PC-9 (cell line): ENCODE measurements around the gene ALK. TPM values are rescaled to one million over a fixed set of nuclear protein-coding genes. Genes with fewer than 3 reads are reported as not detected.

Source experiments
- BruUV-seq: library from RNA; stranded (reverse); fragments of 400-500 nt; replicated peaks from 2 replicates; lab custom pipeline; 2021; lab: Mats Ljungman, UMichigan
- CTCF ChIA-PET: fragments of 300-600 bp; sonication (Branson Sonifier 250); formaldehyde crosslinking; loops from one replicate; lab custom pipeline; 2022; ENCODE audit warnings: antibody characterized with exemption; lab: Charles Lee
- POLR2A ChIA-PET: fragments of 300-600 bp; sonication (Branson Sonifier 250); formaldehyde crosslinking; loops from one replicate; lab custom pipeline; 2022; ENCODE audit warnings: antibody characterized with exemption; ENCODE audit not compliant: unreplicated experiment; lab: Charles Lee
- DNase-seq, 2 experiments: peaks; one replicate each; pipeline versions ENCODE4 v3.0.0 to v3.0.0-alpha.2; 2015 to 2022; ENCODE audit warnings: mixed read lengths in 1 of 2
- H2AFZ ChIP-seq: fragments of 200-600 bp; sonication (generic); 2 replicates; pipeline ENCODE4 v1.8.1; 2017; ENCODE audit warnings: antibody characterized with exemption
- H3F3A ChIP-seq: fragments of 200-600 bp; sonication (generic); 2 replicates; pipeline ENCODE4 v1.8.1; 2017; ENCODE audit warnings: antibody characterized with exemption, mild to moderate bottlenecking, low read depth; ENCODE audit not compliant: insufficient read depth
- H3K27ac ChIP-seq: fragments of 200-600 bp; sonication (generic); 2 replicates; pipeline ENCODE4 v1.6.1; 2016; ENCODE audit warnings: mixed run types
- H3K27me3 ChIP-seq: fragments of 200-600 bp; sonication (generic); 2 replicates; pipeline ENCODE4 v1.6.1; 2016; ENCODE audit warnings: low read depth, mixed run types; ENCODE audit not compliant: insufficient read depth
- H3K36me3 ChIP-seq: fragments of 200-600 bp; sonication (generic); 2 replicates; pipeline ENCODE4 v1.6.1; 2016; ENCODE audit warnings: low read depth, mixed run types
- H3K4me1 ChIP-seq: fragments of 200-600 bp; sonication (generic); replicated peaks from 2 replicates; pipeline ENCODE4 v1.6.1; 2016; ENCODE audit warnings: mixed run types; ENCODE audit not compliant: insufficient read depth
- H3K4me2 ChIP-seq: fragments of 200-600 bp; sonication (generic); 2 replicates; pipeline ENCODE4 v1.6.1; 2017; ENCODE audit warnings: mixed run types
- H3K4me3 ChIP-seq: fragments of 200-600 bp; sonication (generic); 2 replicates; pipeline ENCODE4 v1.6.1; 2016; ENCODE audit warnings: mixed run types
- H3K79me2 ChIP-seq: fragments of 200-600 bp; sonication (generic); 2 replicates; pipeline ENCODE4 v1.6.1; 2017; ENCODE audit warnings: low read depth, mixed run types
- H3K9me2 ChIP-seq: fragments of 200-600 bp; sonication (generic); 2 replicates; pipeline ENCODE4 v1.8.1; 2017; ENCODE audit warnings: mild to moderate bottlenecking; ENCODE audit not compliant: insufficient read depth
- H3K9me3 ChIP-seq: fragments of 200-600 bp; sonication (generic); 2 replicates; pipeline ENCODE4 v1.8.1; 2016; ENCODE audit warnings: low read depth; ENCODE audit not compliant: insufficient read depth
- H4K20me1 ChIP-seq: fragments of 200-600 bp; sonication (generic); 2 replicates; pipeline ENCODE4 v1.8.1; 2017; ENCODE audit not compliant: insufficient read depth
- EZH2 ChIP-seq: fragments of 200-600 bp; sonication (generic); IDR thresholded peaks from 2 replicates; pipeline ENCODE4 v1.8.0; 2017; ENCODE audit warnings: antibody characterized with exemption, low read depth
- intact Hi-C: fragments of 100-400 bp; cut with micrococcal nuclease; formaldehyde crosslinking; loops from one replicate; pipeline ENCODE4 v1.10.0; 2022; ENCODE audit not compliant: unreplicated experiment
- total RNA-seq: library from RNA; stranded (reverse); gene quantifications from 2 replicates; pipeline ENCODE4 v1.2.3, GENCODE V29; 2021
- TF ChIP-seq, protein P1 (sequence below): fragments of 200-600 bp; sonication (generic); conservative IDR thresholded peaks from 2 replicates; pipeline ENCODE4 v1.6.1; 2017; ENCODE audit warnings: mixed run types, antibody characterized with exemption, mild to moderate bottlenecking, moderate library complexity

ALK gene
- total RNA-seq, 1 experiment from 2014 or later, result not detected

DNA sequence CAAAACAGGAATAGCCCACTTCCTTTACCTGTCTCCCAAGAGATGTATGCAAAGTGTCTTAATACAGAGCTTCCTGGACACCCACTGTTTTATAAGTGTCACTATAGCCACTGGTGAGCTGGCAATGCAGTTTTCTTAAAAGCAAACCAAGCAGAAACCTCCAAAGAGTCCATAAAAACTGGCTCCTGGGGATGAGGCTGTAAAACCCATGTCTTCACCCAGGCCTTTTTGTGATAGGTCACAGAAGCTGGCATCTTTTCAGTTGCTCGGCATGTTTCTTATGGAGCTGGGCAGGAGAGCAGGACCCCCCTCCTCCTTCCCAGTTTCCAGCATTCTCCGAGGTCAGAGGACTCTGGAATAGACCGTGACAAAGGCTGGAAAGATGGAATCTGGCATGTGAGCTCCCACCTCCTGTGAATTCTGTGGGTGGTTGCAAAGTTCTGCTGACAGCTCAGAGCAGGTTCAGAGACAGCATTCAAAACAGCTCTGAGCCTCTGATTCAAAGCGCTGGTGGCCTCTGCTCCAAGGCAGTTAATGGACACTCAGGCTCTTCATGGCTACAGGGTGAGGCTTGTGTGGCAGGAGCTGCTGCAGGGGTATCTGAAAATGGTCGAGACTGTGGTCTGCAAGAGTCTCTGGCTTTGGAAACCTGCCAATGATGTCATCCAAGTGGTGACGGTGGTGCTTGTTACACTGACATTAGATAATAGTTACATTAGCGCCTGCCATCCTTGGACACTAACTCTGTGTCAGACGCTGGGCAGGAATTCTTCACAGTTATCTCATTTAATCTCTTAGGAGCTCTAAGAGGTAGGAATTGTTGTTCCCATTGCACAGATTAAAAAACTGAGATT, 522.8 kb downstream of the ALK start:
- no TSS peak for BruUV-seq
- intact Hi-C loops, result no loop called here
- ChIA-PET POLR2A (no interaction called here), CTCF (no interaction called here)
- Histone ChIP-seq H3K27me3 (peaks cover 69% of the 10 kb centered on the region), H3K9me2 (no peaks in the 10 kb centered on the region), H2AFZ (no peak overlapping the region), H3K4me2 (no peak overlapping the region), H3K36me3 (no peaks in the 10 kb centered on the region), H3F3A (no peaks in the 10 kb centered on the region), H3K4me3 (no peak overlapping the region), H3K9me3 (no peaks in the 10 kb centered on the region), H3K79me2 (no peaks in the 10 kb centered on the region), H4K20me1 (no peaks in the 10 kb centered on the region), H3K27ac (no peak overlapping the region), H3K4me1 (no peaks in the 10 kb centered on the region)
- no peak for DNase-seq
- TF ChIP-seq, protein P1, sequence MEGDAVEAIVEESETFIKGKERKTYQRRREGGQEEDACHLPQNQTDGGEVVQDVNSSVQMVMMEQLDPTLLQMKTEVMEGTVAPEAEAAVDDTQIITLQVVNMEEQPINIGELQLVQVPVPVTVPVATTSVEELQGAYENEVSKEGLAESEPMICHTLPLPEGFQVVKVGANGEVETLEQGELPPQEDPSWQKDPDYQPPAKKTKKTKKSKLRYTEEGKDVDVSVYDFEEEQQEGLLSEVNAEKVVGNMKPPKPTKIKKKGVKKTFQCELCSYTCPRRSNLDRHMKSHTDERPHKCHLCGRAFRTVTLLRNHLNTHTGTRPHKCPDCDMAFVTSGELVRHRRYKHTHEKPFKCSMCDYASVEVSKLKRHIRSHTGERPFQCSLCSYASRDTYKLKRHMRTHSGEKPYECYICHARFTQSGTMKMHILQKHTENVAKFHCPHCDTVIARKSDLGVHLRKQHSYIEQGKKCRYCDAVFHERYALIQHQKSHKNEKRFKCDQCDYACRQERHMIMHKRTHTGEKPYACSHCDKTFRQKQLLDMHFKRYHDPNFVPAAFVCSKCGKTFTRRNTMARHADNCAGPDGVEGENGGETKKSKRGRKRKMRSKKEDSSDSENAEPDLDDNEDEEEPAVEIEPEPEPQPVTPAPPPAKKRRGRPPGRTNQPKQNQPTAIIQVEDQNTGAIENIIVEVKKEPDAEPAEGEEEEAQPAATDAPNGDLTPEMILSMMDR, result no peak
- TF ChIP-seq EZH2, result no peak

DNA sequence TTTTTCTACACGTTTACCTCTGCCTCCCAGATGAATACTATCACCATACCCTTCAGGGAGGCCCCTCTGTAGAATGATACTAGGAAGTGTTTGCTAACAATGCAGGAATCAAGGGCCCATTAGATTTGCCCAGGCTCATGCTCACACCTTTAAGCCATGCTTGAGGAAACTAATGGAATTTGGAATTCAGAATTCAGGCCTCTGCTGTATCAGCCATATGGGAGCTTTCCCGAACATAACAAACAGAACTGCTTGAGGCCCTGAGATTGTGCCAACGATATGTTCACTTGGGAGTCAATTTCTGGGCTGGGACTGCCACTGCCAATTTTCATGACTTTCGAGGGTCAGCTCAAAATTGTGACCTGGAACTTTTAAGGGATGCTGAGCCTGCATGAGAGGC, 523.7 kb downstream of the ALK start:
- H3K27me3 ChIP-seq, result peaks cover 61% of the 10 kb centered on the region
- no peak overlapping the region for H2AFZ ChIP-seq
- no peaks in the 10 kb centered on the region for H3K79me2 ChIP-seq
- no peaks in the 10 kb centered on the region for H3K9me2 ChIP-seq
- no peaks in the 10 kb centered on the region for H4K20me1 ChIP-seq
- ChIA-PET POLR2A (no interaction called here), CTCF (no interaction called here)
- H3F3A ChIP-seq, result no peaks in the 10 kb centered on the region
- H3K4me2 ChIP-seq, result no peak overlapping the region
- no peaks in the 10 kb centered on the region for H3K36me3 ChIP-seq
- no peak overlapping the region for H3K27ac ChIP-seq
- BruUV-seq, result no TSS peak
- no peak overlapping the region for H3K4me3 ChIP-seq
- no peak for TF ChIP-seq EZH2
- TF ChIP-seq, protein P1, result no peak
- H3K9me3 ChIP-seq, result no peaks in the 10 kb centered on the region
- DNase-seq, result no peak
- intact Hi-C loops, result no loop called here
- no peaks in the 10 kb centered on the region for H3K4me1 ChIP-seq

DNA sequence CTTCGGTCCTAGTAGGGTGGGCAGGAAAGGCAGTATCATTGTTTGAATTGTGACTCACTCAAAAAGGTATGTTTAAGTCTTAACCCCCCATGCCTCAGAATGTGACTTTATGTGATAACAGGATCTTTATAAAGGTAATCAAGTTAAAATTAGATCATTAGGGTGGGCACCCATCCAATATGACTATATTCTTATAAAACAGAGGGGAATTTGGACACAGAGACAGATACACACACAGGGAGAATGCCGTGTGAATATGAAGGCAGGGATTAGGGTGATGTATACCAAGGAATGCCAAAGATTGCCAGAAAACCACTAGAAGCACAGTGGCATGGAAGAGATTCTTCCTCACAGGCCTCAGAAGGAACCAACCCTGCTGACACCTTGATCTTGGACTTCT, 524.3 kb downstream of the ALK start:
- H3F3A ChIP-seq, result no peaks in the 10 kb centered on the region
- TF ChIP-seq, protein P1, result no peak
- no peak for TF ChIP-seq EZH2
- no peaks in the 10 kb centered on the region for H3K9me3 ChIP-seq
- H4K20me1 ChIP-seq, result no peaks in the 10 kb centered on the region
- no peaks in the 10 kb centered on the region for H3K79me2 ChIP-seq
- POLR2A ChIA-PET, result no interaction called here
- H3K4me3 ChIP-seq, result no peak overlapping the region
- H2AFZ ChIP-seq, result no peak overlapping the region
- no peaks in the 10 kb centered on the region for H3K36me3 ChIP-seq
- H3K27me3 ChIP-seq, result peaks cover 61% of the 10 kb centered on the region
- intact Hi-C loops, result no loop called here
- peak in 1 of 2 experiments; percentile 32 for DNase-seq
- no TSS peak for BruUV-seq
- CTCF ChIA-PET, result no interaction called here
- H3K27ac ChIP-seq, result no peak overlapping the region
- H3K4me1 ChIP-seq, result no peaks in the 10 kb centered on the region
- H3K9me2 ChIP-seq, result no peaks in the 10 kb centered on the region
- no peak overlapping the region for H3K4me2 ChIP-seq
